ENCODE results near the gene OPRM1. TPM values are rescaled to one million over a fixed set of nuclear protein-coding genes. Genes with fewer than 3 reads are reported as not detected.
"Not testable (repeated sequence)": the region's sequence is repeated elsewhere in the genome, so short reads cannot be mapped to it uniquely, and the experiment has no call there.

OPRM1 gene
- total RNA-seq, 2 donors from 2014 or later, result not detected

GRCh38 chr6:154197196-154197860, 158.3 kb downstream of the OPRM1 start:
- Histone ChIP-seq H3K27me3 (replicated peaks; ENCODE audit: insufficient read depth) (no peaks in the 10 kb centered on the region), H3K4me1 (ENCODE audit: control insufficient read depth in 1 of 2, low read depth in 2 of 2) (peaks cover 0 to 4% of the 10 kb centered on the region in 2 donors), H3K27ac (no peak overlapping the region), H3K4me3 (no peak overlapping the region), H3K9me3 (no peaks in the 10 kb centered on the region), H3K36me3 (no peaks in the 10 kb centered on the region)
- no peak for DNase-seq (ENCODE audit: low spot score)
- TF ChIP-seq, protein P1, sequence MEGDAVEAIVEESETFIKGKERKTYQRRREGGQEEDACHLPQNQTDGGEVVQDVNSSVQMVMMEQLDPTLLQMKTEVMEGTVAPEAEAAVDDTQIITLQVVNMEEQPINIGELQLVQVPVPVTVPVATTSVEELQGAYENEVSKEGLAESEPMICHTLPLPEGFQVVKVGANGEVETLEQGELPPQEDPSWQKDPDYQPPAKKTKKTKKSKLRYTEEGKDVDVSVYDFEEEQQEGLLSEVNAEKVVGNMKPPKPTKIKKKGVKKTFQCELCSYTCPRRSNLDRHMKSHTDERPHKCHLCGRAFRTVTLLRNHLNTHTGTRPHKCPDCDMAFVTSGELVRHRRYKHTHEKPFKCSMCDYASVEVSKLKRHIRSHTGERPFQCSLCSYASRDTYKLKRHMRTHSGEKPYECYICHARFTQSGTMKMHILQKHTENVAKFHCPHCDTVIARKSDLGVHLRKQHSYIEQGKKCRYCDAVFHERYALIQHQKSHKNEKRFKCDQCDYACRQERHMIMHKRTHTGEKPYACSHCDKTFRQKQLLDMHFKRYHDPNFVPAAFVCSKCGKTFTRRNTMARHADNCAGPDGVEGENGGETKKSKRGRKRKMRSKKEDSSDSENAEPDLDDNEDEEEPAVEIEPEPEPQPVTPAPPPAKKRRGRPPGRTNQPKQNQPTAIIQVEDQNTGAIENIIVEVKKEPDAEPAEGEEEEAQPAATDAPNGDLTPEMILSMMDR (IDR thresholded peaks at IDR 0.05), result no peak
- ATAC-seq (ENCODE audit: insufficient number of reproducible peaks, low FRiP score, low read depth), result no peak

DNA sequence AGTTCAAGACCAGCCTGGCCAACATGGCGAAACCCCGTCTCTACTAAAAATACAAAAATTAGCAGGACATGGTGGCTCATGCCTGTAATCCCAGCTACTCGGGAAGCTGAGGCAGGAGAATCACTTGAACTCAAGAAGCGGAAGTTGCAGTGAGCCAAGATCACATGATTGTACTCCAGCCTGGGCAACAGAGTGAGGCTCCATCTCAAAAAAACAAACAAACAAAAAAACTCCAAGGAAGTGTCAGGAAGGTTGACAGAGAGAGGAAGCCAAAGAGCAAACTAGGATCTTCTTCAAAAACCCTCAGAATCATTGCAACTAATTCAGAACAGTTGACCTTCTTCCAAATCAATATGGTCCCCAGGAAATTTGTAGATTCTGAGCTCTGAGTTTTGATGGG, 162.6 kb downstream of the OPRM1 start:
- not testable (repeated sequence) for H3K36me3 ChIP-seq; H3K4me3 ChIP-seq; H3K27me3 ChIP-seq (replicated peaks; ENCODE audit: insufficient read depth); H3K27ac ChIP-seq; H3K9me3 ChIP-seq; H3K4me1 ChIP-seq (ENCODE audit: control insufficient read depth in 1 of 2, low read depth in 2 of 2); ATAC-seq (ENCODE audit: insufficient number of reproducible peaks, low FRiP score, low read depth); DNase-seq (ENCODE audit: low spot score)

DNA sequence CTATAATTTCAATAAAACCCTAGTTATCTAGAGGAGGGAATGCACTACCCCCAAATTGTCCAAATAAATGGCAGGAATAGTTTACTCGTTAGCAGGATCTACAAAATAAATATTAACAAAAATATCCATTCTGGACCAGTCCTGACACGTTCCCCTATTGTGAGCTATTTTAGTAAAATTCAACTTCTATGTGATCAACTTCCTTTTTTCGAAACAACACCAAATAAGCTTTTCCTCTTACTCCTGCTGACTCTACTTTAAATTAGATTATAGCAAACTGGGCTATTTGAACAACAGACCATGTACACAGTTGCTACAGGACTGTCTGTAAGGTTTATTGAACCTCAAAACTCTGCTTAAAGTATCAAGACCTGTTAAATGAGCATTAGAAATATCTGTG, 163.3 kb downstream of the OPRM1 start:
- no peak for DNase-seq (ENCODE audit: low spot score)
- Histone ChIP-seq H3K9me3 (no peaks in the 10 kb centered on the region), H3K27ac (no peak overlapping the region), H3K4me1 (ENCODE audit: control insufficient read depth in 1 of 2, low read depth in 2 of 2) (peaks cover 0 to 3% of the 10 kb centered on the region in 2 donors), H3K27me3 (replicated peaks; ENCODE audit: insufficient read depth) (no peaks in the 10 kb centered on the region), H3K4me3 (no peak overlapping the region), H3K36me3 (no peaks in the 10 kb centered on the region)
- TF ChIP-seq, protein P1 (IDR thresholded peaks at IDR 0.05), result no peak
- no peak for ATAC-seq (ENCODE audit: insufficient number of reproducible peaks, low FRiP score, low read depth)

DNA sequence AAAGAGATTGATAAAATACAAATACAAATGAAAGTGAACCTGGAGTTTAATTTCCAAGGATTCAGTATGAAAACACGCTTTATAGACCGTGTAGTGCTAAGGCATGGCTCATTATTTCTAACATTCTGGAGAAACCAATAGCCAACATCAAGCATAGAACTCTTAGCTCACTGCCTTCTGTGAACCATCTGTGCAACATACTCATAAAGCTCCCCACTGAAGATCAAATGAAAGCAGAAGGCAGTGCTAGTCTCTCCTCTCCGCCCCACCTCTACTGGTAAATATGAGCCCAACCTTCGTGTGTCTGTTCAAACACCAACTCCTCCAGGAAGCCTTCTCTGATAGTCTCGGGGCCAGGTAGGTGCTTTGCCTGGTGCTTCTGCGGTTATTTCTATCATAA, 163.9 kb downstream of the OPRM1 start:
- Histone ChIP-seq H3K36me3 (no peaks in the 10 kb centered on the region), H3K4me3 (no peak overlapping the region), H3K4me1 (ENCODE audit: control insufficient read depth in 1 of 2, low read depth in 2 of 2) (no peaks in the 10 kb centered on the region), H3K9me3 (no peaks in the 10 kb centered on the region), H3K27me3 (replicated peaks; ENCODE audit: insufficient read depth) (no peaks in the 10 kb centered on the region), H3K27ac (no peak overlapping the region)
- ATAC-seq (ENCODE audit: insufficient number of reproducible peaks, low FRiP score, low read depth), result no peak
- no peak for DNase-seq (ENCODE audit: low spot score)
- TF ChIP-seq, protein P1 (IDR thresholded peaks at IDR 0.05), result no peak

DNA sequence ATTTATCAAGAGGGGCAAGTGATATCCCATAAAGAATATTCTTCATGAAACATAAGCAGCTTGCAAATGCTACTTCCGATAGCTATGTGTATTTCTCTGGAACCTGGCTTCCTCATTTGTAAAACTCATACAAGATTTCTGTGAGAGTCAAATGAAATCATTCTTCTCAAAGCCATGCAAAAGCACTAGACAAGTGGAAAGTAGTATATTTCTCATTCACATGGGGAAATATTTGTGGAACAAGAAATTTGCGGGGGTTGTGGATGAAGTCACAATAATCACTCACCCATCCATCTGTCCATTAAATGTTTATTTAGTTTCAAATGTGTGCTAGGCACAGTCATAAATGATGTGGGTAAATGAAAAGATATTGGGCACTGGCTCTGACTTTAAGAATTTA, 167.1 kb downstream of the OPRM1 start:
- no peaks in the 10 kb centered on the region for H3K9me3 ChIP-seq
- ATAC-seq (ENCODE audit: insufficient number of reproducible peaks, low FRiP score, low read depth), result no peak
- H3K27me3 ChIP-seq (replicated peaks; ENCODE audit: insufficient read depth), result no peaks in the 10 kb centered on the region
- no peaks in the 10 kb centered on the region for H3K36me3 ChIP-seq
- H3K4me3 ChIP-seq, result no peak overlapping the region
- DNase-seq (ENCODE audit: low spot score), result no peak
- no peak overlapping the region for H3K27ac ChIP-seq
- H3K4me1 ChIP-seq (ENCODE audit: control insufficient read depth in 1 of 2, low read depth in 2 of 2), result no peaks in the 10 kb centered on the region
- TF ChIP-seq, protein P1 (IDR thresholded peaks at IDR 0.05), result no peak

DNA sequence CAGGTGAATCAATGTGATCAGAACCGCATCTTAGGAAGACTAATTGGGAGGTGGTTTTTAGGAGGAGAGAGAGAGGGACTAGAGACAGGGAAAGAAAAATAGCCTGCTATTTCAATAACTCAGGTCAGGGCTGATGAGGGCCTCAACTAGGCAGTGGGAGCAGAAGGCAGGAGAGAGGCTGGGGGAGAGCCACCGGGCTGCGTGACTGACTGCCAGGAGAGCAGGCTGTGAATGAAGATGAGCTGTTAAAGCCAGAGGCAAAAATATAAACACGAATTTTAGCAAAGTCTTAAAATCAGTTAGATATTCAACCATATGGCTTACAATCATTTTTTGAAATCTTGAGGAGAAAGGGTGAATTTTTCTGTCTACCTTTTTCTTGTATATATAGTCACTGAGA, 168.0 kb downstream of the OPRM1 start:
- no peak overlapping the region for H3K27ac ChIP-seq
- H3K4me1 ChIP-seq (ENCODE audit: control insufficient read depth in 1 of 2, low read depth in 2 of 2), result no peaks in the 10 kb centered on the region
- no peak for DNase-seq (ENCODE audit: low spot score)
- H3K4me3 ChIP-seq, result no peak overlapping the region
- H3K9me3 ChIP-seq, result no peaks in the 10 kb centered on the region
- H3K36me3 ChIP-seq, result no peaks in the 10 kb centered on the region
- H3K27me3 ChIP-seq (replicated peaks; ENCODE audit: insufficient read depth), result no peaks in the 10 kb centered on the region
- TF ChIP-seq, protein P1 (IDR thresholded peaks at IDR 0.05), result no peak
- no peak for ATAC-seq (ENCODE audit: insufficient number of reproducible peaks, low FRiP score, low read depth)

All from thoracic aorta (tissue), 2 donors.